ENCODE measurements around the gene LRPAP1. TPM values are rescaled to one million over a fixed set of nuclear protein-coding genes. Genes with fewer than 3 reads are reported as not detected.

Gene LRPAP1
- polyA plus RNA-seq, 5 donors = 87.6 to 128 (median 101) TPM

GRCh38 chr4:3501825-3502425 is 30.3 kb downstream of the LRPAP1 start:
- DNase-seq = no peak

GRCh38 chr4:3501126-3501824 is 30.9 kb downstream of the LRPAP1 start:
- no peak for DNase-seq

- no peak for DNase-seq
Measured at GRCh38 chr4:3500634-3501101, 31.6 kb downstream of the LRPAP1 start.

GRCh38 chr4:3500111-3500510 is 32.1 kb downstream of the LRPAP1 start:
- no peak for DNase-seq

- DNase-seq = no peak
Measured at GRCh38 chr4:3499710-3500109, 32.5 kb downstream of the LRPAP1 start.

GRCh38 chr4:3498901-3499510 is 33.2 kb downstream of the LRPAP1 start:
- DNase-seq = no peak

GRCh38 chr4:3498407-3498806 is 33.8 kb downstream of the LRPAP1 start:
- DNase-seq = no peak

- no peak for DNase-seq
Measured at GRCh38 chr4:3497523-3498389, 34.5 kb downstream of the LRPAP1 start.

GRCh38 chr4:3497095-3497494 is 35.1 kb downstream of the LRPAP1 start:
- no peak for DNase-seq

- DNase-seq = no peak
Measured at GRCh38 chr4:3496021-3496420, 36.2 kb downstream of the LRPAP1 start.

- no peak for DNase-seq
Measured at GRCh38 chr4:3495204-3495975, 36.8 kb downstream of the LRPAP1 start.

GRCh38 chr4:3494462-3494871 is 37.8 kb downstream of the LRPAP1 start:
- no peak for DNase-seq

- DNase-seq = no peak
Measured at GRCh38 chr4:3493720-3494461, 38.3 kb downstream of the LRPAP1 start.

- DNase-seq = no peak
Measured at GRCh38 chr4:3492741-3493719, 39.2 kb downstream of the LRPAP1 start.

- DNase-seq = no peak
Measured at GRCh38 chr4:3491681-3492405, 40.4 kb downstream of the LRPAP1 start.

- no peak for DNase-seq
Measured at GRCh38 chr4:3489451-3489962, 42.7 kb downstream of the LRPAP1 start.

- no peak for DNase-seq
Measured at GRCh38 chr4:3488820-3489219, 43.4 kb downstream of the LRPAP1 start.

- no peak for DNase-seq
Measured at GRCh38 chr4:3487861-3488260, 44.4 kb downstream of the LRPAP1 start.
